HG03175 (cell line): ENCODE measurements around the gene MAP2K3.
"Not testable (repeated sequence)": the region's sequence is repeated elsewhere in the genome, so short reads cannot be mapped to it uniquely, and the experiment has no call there.

Experiments
- ATAC-seq: cut with Tn5 transposase; IDR thresholded peaks from one replicate; pipeline ENCODE4 v1.9.1; 2021; ENCODE audit warnings: mild to moderate bottlenecking, moderate library complexity; ENCODE audit not compliant: unreplicated experiment

MAP2K3 gene

DNA sequence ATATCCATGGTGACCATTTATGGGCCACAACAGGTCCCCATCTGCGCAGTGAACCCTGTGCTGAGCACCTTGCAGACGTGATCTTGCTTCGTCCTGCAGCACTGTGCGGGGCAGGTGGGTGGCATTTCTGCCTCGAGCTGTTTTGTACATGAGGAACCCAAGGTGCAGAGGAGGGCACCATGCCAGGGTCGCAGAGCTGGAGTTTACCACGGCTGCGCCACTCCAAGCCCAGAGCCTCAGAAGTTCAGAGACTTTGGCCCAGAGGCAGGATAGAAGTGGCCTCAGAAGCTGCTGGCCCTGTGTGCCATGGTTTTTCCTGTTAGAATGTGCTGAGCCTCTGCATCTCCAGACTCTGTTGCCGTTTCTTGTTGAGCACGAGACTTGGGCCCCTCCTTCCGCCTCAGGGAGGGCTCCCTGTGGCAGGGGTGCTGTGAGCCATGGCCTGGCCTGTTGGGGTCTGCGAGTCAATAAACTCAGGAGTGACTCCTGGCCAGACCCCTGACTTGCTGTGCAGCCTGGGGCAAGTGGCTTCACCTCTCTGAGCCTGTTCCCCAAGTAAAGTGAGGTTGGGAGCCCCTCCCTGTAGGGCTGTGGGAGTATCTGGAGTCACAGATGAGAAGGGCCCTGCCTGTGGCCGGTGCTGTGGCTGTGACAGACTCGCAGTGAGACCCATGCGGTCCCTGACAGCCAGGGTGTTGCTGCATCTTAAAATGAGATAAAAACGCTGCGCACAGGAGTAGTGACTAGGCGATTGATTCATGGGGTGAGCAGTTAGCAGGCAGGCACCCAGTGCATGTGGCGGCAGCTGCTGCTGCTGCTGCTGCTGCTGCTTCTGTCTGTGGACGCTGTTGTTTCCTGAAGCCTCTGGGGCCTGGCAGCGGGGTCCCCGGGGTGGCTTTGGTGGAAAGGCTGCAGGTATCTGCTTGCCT is 11.8 kb downstream of the MAP2K3 start:
- no peak for ATAC-seq

DNA sequence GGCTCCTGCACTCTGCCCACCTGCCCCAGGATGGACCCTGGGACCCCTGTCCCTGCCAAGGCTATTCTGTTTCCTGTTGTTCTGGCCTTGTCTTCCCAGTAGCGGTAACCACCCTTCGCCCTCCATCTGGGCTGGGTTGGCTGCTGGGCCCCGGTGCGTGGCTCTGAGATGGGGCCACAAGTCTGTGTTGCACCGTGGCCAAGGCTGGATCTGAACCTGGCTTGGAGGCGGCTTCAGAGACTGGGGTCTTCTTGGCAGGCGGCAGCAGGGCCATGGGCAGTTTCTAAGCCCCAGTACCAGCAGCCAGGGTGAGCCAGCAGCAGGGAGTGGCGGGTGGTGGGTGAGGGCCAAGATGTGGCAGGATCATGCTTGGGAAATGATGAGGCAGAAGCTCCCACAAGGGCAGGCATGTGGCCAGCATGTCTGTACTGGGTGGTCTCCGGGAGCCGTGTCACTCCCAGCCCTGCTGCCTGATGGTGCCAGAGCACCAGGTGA is 12.6 kb downstream of the MAP2K3 start:
- no peak for ATAC-seq

DNA sequence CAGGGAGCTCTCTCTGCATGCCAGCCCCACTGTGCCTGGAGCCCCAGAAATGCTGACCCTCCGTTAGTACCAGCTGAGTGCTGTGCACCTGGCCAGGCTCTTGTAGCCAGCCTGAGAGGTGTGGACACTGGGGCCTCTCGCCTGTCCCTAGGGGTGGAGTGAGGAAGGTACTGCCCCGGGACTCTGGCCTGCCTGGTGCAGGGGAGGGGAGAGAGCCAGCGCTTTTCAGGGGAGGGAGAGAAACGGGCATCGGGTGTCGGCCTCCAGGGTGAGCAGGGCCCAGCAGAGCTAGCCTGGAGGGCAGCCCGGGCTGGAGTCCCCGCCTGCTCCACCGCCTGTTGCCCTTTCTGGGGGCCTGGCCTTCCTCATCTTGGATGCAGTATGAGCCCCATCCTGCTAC is 13.1 kb downstream of the MAP2K3 start:
- no peak for ATAC-seq

DNA sequence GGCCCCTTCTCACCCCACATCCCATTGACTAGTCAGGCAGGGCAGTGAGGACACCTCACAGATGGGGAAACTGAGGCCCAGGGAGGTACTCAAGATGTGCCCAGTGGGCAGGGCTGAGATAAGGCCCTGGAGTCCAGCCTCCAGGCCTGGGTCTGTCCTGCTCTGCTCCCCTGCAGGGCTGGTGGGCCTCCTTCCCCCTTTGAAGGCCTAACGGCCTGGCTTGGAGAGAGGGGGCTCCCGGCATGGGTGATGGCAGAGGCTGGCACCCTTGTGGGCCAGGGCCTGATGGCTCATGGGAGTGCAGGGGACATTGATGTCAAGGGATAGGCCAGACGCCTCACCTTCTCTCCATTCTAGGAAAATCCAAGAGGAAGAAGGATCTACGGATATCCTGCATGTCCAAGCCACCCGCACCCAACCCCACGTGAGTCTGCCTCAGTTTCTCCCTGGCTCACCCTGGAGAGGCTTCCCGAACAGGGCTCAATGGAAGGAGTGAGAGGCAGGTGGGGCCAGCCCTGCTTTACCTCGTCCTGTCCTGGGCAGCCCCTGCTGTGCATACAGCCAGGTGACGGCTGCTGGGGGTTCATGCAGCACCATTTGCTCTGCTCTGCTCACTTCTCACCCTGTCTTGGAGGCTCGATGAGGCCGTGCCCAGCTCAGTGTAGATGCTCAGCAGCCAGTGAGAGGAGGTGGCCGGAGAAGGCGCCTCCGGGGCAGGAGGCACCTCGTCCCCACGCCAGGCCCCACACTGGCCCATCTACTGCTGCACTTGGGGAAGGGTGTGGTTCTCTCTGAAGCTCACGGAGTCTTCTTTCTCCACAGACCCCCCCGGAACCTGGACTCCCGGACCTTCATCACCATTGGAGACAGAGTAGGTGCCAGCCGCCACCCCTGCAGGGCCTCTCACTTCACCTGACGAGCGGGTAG is 13.8 kb downstream of the MAP2K3 start:
- no peak for ATAC-seq

DNA sequence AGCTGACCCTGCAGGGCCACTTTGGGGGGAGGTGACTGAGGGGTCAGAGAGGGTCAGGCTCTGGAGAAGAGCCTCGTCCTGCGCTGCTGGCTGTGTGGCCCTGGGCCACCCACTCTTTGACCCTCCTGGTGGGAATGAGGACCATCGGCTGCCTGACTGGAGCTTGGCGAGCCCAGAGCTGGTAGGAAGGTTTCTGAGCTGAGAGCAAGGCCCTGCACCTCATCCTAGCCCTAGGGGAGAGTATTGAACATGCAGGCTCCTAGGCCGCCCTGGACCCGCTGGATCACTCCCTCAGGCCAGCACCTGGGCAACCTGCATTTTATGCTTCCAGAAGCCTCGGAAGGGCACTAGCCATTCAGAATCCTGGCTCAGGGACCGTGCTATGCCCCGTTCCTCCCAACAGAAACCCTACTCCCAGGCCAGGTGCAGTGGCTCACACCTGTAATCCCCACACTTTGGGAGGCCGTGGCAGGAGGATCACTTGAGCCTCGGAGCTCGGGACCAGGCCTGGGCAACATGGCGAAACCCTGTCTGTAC is 14.5 kb downstream of the MAP2K3 start:
- no peak for ATAC-seq

DNA sequence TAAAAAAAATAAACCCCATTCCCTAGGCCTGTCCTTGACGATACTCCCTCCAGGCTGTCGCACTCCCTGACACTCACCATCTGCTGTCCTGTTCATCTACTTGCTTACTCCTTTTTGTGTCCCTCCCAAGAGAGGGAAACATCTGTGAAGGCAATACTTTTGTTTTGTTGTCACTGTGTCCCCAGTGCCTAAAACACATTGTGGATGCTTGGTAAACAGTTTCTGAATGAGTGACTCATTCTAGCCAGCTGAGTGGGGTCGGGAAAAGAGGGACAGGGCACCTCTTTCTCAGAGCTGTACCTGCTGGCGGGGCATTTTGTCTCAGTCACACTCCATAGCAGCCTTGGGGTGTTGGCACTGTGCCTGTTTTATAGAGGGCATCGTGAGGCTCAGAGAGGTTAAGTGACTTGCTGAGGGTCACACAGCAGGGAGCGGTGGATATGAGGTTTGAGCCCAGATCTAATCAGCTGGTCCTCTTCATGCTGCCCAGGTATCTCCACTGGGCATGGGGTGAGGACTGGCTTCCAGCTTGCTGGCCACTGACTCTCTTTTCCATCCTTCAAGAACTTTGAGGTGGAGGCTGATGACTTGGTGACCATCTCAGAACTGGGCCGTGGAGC is 15.6 kb downstream of the MAP2K3 start:
- ATAC-seq, result no peak

DNA sequence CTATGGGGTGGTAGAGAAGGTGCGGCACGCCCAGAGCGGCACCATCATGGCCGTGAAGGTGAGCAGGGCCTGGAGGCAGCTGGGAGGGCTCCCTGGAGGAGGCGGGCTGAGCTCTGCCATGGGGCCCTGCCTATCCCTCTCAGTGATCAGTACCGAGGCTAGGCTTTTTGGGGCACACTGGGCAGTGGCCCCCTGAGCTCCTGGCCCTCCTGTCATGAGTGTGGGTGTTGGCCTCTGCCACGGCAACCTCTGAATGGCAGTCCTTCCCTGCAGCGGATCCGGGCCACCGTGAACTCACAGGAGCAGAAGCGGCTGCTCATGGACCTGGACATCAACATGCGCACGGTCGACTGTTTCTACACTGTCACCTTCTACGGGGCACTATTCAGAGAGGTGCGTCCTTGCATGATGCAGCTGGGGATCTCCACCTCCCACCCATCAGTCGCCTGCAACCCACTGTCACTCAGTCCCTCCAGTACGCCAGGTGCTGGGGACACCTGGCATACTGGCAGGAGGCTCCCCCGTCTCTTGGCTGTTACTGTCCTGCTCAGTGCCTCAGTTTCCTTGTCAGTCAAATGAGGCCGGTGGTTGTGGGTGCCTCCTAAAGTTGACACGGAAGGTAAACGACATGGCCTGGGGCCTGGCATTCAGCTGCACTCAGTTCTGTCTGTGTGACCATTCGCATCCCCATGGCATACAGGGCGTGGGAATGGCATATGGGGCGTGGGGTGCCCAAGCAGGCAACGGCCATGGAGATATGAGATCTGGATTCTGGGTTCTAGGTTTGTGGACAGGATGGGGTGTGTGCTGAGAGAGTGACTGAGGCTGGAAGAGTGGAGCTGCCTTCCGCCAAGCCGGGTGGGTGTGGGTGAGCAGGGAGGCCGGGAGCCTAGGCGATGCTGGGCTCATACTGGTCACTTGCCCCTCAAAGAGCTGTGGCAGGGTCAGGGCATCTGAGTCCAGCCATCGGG is 16.4 kb downstream of the MAP2K3 start:
- ATAC-seq, result no peak

DNA sequence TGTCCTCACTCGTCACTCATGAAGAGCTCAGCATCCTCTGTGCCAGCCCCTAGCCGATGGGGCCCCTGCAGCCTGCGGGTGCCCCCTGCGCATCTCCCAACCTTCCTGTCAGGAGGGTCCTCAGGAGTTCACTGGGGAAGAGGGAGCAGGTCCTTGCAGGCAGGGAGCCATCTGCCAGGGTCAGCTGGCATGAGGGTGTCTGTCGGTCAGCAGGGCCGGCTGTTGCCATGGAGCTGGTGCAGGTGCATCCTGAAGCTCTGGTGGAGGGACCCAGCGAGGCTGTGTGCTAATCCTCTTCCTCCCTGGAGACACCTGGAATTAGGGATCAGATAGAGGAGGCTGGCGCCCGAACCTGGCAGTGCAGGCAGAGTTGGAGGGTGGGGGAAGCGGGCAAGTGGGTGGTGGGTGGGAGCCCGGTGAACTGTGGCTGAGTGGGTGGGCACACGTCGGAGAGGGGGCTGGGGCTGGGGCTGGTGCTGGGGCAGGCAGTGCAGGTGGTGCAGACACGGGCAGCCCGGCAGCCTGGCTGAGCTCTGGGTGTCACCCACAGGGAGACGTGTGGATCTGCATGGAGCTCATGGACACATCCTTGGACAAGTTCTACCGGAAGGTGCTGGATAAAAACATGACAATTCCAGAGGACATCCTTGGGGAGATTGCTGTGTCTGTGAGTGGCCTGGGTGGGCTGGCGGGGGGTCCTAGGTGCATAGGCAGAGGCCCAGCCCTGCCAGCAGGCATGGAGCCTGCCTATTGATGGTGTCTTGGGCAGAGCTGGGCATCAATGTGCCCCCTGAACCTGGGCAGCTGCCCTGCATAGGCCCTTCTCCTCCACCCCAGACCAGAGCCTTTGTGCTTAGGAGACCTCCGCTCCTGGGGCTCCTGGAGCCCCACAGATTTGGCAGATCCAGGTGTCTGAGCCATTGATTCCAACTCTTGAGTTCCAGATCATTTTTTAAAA is 17.4 kb downstream of the MAP2K3 start:
- no peak for ATAC-seq

DNA sequence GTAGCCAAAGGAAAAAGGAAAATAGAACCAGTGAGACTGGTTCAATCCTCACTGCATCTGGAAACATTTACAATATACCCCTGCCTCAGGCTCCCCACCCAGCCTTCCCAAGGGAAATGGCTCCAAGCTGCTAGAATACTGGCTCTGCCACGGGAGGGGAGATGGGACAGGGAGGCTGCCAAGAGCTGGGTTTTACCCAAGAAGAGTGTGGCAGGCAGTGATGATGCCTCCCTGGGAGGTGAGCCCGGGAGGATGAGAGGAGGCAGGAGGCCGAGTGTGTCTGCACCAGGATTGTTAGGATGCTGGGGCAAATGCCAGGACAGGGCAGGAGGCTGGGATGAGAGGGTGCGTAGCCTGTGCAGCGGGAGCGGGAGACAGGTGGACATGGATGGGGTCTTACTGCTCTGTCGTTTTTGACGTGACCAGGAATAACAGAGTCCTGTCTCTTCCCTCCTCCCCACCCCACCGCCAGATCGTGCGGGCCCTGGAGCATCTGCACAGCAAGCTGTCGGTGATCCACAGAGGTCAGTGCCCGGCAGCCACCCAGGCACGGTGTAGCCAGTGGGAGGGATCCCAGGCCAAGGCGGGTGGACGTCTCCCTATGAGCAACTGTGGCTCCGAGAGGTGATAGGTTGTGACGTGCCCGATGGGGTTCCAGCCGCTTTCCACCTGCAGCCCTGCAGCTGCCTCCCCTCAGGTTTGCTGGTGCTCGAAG is 18.4 kb downstream of the MAP2K3 start:
- ATAC-seq, result no peak

DNA sequence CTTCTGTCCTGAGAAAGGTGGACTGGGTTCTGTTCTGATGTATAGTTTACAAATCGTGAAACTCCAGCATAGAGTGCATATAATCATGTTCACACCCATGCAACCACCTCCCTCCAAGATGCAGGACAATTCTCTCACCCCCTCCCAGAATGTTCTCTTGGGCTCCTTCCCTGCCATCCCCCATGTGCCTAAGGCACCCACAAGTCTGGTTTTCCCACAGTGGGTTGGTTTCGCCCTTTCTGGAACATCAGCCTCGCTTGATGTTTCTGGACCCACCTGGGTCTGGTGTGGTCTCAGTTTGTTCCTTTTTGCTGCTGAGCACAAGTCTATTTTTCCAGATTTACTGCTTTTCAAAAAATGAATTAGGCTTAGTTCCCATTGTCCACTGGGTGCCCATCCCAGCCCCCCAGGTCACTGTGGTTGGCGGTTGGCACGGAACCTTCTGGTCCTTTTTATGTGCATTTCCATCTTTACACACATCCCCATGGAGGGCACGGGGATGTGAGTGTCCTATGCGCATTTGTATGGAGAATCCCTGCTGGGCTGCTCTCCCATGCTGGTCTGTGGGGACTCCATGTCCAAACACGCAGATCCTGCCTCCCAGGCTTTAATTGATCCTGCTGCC is 19.0 kb downstream of the MAP2K3 start:
- ATAC-seq, result no peak

DNA sequence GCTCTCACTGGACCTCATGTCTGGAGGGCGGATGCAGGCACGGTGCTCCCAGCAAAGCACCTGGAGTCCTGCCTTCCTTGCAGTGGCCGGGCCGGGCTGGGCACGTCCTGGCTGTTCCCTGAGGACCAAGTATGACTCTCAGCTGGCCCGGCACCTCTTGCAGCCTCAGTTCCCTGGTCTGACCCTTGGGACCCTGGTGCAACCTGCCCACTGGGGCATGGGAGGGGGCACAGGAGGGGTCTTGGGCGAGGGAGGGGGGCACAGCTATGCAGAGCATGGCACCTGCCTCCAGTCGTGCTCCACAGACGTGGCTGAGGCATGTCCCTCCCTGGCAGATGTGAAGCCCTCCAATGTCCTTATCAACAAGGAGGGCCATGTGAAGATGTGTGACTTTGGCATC is 19.6 kb downstream of the MAP2K3 start:
- ATAC-seq, result no peak

DNA sequence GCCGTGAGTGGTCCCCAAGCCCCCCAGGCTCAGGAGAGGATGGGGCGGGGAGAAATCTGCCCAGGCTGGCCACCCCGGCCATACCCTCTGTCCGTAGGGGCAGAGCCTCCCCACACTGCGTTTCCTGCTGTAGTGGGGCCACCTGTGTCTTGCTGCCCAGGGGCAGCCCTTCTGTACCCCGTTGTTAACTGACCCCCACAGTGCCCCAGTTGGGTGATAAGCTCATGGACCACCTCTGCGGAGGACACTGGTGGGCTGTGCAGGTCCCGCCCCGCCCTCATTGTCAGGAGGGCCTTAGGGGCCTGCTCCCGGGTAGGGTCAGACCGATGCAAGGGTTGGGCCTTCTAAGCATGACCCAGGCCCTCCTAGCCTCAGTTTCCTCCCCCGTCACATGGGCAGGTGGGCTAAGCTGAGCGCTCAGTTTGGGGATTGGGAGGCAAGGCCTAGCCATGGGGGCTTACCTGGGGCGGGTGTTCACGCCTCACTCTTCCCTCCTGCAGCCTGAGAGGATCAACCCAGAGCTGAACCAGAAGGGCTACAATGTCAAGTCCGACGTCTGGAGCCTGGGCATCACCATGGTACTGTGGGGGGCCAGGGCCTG is 20.1 kb downstream of the MAP2K3 start:
- ATAC-seq, result not testable (repeated sequence)

DNA sequence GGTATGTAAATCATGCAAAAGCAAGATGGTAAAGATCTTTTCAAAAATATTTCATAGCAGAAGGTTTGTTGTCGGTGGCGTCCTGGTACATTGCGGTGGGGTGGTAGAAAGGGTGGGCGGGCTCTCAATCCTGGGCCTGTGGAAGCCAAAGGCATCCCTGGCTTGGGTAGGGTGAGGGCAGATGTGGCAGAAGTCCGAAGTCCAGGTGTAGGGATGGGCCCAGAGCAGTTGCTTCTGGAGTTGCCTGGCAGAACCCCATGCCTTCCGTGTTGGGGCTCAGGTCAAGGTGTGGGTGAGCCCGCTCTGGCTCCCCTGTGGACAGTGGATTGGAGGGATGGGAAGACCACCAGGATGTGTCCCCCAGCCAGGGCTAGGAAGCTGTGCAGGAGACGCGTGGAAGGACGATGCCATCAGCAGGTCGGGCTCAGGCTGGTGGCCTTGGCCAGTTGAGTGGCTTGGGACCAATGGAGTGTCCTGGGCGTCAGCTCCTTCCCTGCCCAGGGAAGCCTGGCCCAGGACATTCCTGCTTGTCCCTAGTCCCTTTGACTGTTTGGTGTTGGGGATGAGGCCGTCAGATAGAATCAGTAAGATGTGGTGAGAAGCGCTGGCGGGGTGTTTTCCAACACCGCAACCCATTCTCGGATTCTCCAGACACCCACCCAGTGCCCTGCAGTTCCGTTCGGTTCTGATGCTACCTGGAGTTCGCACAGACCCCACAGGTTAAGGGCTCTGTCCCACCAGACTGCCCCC is 21.1 kb downstream of the MAP2K3 start:
- ATAC-seq, result not testable (repeated sequence)

DNA sequence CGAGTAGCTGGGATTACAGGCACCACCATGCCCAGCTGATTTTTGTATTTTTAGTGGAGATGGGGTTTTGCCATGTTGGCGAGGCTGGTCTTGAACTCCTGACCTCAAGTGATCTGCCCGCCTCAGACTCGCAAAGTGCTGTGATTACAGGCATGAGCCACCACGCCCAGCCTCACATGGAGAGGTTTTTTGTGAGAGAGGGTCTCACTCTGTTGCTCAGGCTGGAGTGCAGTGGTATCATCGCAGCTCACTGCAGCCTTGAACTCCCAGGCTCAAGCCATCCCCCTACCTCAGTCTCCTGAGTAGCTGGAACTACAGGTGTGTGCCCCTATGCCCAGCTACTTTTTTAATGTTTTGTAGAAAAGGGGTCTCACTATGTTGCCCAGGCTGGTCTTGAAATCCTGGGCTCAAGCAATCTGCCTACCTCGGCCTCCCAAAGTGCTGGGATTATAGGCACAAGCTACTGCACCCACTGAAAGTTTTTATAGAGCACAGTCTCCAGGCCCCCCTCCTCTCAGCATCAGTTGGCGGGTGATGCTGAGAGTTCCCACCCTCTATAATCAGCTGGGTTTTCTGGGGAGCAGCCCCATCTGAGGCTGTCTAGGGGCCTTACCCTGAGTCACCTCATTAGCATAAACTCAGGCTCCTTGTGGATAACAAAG is 22.2 kb downstream of the MAP2K3 start:
- not testable (repeated sequence) for ATAC-seq

DNA sequence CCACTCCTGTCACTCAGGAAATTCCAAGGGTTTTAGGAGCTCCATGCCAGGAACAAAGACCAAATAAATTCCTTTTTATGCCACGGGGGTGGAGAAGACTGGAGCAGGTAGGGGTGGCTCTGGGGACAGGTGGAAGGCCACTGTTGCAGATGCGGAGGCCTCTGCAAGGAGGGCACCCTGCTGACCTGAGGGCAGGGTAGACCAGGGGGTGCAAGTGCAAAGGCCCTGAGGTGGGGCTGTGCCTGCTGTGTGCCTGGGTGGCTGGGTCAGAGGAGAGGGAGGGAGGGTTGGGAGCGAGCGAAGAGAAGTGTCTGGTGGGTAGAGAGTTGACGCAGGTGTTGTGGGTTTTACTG is 22.7 kb downstream of the MAP2K3 start:
- not testable (repeated sequence) for ATAC-seq

DNA sequence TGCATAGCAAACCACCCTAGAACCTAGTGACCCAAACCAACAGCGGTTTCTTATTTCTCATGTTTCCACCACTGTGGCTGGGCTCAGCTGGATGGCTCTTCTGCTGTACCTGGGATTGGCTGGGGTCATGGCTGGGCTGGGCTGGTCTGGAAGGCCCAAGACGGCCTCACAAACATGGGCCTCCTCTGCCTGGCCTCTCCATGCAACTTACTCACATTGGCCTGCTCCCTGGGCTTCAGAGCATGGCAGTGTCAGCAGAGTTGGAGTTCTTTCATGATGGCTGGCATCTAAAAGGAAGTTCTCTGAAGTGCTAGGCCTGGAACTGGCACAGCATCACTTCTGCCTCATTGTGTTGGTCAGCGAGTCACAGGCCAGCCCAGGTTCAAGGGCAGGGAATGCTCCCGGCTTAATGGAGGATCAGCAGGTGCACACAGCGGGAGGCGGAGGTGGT is 24.4 kb downstream of the MAP2K3 start:
- not testable (repeated sequence) for ATAC-seq
